ENCODE measurements around the gene CACNA1C.

Gene CACNA1C

DNA sequence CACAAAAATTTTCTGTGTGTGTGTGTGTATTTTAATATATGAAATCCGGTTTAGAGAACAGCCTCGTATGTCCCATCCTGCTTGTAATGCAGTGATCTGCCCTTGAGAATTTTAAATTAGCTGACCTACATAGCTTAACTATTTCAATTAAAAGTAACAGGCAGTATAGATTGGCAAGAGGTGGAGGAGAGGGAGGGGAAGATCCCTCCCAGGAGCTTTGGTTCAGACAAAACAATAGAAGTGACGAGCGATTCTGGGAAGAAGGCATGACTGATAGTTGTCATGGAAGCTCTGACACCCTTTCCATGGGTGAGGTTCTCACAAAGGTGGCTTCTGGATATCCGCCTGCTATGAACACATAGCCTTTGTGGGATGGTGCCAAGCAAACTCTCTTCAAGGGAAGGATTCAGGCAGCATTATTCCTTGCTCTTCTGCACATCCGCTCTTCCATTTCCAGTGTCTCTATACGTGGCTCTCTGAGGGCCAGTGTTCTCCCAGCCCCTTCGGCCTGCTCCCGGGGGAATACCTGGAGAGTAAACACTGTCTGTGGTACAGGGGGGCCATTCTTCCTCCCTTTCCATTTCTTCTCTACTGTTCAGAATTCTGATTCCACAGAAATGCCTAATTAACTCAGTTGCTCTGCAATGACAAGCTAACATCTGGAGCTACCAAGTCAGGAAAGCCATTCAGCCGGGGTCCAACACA is 182.0 kb downstream of the CACNA1C start:
- Histone ChIP-seq H3K27me3 (ENCODE audit: insufficient read depth, poor library complexity, severe bottlenecking) (peaks cover 24% of the 10 kb centered on the region), H3K9me3 (ENCODE audit: severe bottlenecking) (no peaks in the 10 kb centered on the region), H3K36me3 (ENCODE audit: low read depth) (no peaks in the 10 kb centered on the region), H3K4me3 (ENCODE audit: severe bottlenecking) (no peak overlapping the region), H3K4me1 (ENCODE audit: insufficient read depth, poor library complexity, severe bottlenecking) (no peaks in the 10 kb centered on the region), H3K27ac (ENCODE audit: poor library complexity, severe bottlenecking) (no peak overlapping the region)
- DNase-seq (ENCODE audit: low spot score), result no peak
- TF ChIP-seq, protein P1, sequence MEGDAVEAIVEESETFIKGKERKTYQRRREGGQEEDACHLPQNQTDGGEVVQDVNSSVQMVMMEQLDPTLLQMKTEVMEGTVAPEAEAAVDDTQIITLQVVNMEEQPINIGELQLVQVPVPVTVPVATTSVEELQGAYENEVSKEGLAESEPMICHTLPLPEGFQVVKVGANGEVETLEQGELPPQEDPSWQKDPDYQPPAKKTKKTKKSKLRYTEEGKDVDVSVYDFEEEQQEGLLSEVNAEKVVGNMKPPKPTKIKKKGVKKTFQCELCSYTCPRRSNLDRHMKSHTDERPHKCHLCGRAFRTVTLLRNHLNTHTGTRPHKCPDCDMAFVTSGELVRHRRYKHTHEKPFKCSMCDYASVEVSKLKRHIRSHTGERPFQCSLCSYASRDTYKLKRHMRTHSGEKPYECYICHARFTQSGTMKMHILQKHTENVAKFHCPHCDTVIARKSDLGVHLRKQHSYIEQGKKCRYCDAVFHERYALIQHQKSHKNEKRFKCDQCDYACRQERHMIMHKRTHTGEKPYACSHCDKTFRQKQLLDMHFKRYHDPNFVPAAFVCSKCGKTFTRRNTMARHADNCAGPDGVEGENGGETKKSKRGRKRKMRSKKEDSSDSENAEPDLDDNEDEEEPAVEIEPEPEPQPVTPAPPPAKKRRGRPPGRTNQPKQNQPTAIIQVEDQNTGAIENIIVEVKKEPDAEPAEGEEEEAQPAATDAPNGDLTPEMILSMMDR (IDR thresholded peaks at IDR 0.05; ENCODE audit: poor library complexity, severe bottlenecking), result no peak
- ATAC-seq (ENCODE audit: low read depth), result no peak

DNA sequence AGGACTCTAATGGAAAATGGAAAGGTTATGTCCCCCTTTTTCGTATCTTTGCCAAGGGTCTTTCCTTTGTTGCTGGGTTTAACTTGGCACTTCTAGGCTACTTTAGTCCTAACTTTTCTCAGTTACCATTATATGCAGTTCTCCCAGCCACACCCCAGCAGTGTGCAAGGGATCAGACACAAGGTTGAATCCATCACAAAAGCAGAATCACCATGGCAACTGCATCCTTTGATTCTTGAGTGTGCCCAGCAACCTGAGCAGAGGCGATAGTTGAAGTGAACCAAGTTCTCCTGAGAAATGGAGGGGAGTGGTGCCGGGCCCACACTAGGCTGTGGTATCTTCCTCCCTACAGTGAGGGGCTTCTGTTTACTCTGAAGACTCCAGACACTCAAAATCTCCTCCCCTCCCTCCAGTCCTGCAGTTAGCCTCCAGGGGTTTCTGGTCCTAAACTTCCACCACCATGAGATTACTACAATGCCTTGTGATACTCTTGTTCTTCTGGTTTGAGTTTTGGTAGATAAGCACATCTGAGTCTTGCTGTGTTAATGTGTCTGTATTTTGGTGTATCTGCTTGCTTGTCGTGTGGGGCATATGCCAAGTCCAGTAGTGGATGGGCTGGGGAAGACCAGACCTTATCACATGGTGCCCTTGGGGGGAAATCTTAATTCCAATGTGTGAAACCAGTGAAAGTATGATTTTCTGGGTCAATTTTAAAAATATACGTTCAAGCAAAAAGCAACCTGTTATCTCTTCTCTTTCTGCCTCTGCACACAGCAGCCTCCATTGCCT is 183.9 kb downstream of the CACNA1C start:
- H3K36me3 ChIP-seq (ENCODE audit: low read depth), result no peaks in the 10 kb centered on the region
- ATAC-seq (ENCODE audit: low read depth) (no peak), DNase-seq (ENCODE audit: low spot score) (no peak)
- TF ChIP-seq, protein P1 (IDR thresholded peaks at IDR 0.05; ENCODE audit: poor library complexity, severe bottlenecking), result no peak
- H3K27me3 ChIP-seq (ENCODE audit: insufficient read depth, poor library complexity, severe bottlenecking), result peaks cover 14% of the 10 kb centered on the region
- H3K9me3 ChIP-seq (ENCODE audit: severe bottlenecking), result no peaks in the 10 kb centered on the region
- H3K27ac ChIP-seq (ENCODE audit: poor library complexity, severe bottlenecking), result no peak overlapping the region
- no peak overlapping the region for H3K4me3 ChIP-seq (ENCODE audit: severe bottlenecking)
- no peaks in the 10 kb centered on the region for H3K4me1 ChIP-seq (ENCODE audit: insufficient read depth, poor library complexity, severe bottlenecking)

DNA sequence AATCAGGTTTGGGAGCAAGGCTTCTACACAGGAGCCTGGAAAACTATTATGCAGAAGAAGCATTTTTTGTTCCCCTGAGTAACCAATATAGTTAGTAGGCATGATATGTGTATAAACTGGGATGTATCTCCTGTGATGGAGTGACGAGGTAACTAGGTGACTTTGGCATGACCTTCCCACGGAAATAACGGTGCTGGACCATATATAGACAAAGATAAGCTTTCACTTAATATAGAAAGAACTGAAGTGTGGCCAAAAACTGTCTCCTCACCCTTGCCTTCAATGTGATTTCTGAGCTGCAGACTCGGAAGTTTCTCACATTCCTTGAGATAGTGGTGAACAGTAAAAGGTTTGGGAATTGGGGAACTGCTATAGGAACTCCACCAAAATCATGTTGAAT is 185.3 kb downstream of the CACNA1C start:
- H3K27ac ChIP-seq (ENCODE audit: poor library complexity, severe bottlenecking), result no peak overlapping the region
- TF ChIP-seq, protein P1 (IDR thresholded peaks at IDR 0.05; ENCODE audit: poor library complexity, severe bottlenecking), result no peak
- H3K27me3 ChIP-seq (ENCODE audit: insufficient read depth, poor library complexity, severe bottlenecking), result peaks cover 8% of the 10 kb centered on the region
- DNase-seq (ENCODE audit: low spot score) (no peak), ATAC-seq (ENCODE audit: low read depth) (no peak)
- no peaks in the 10 kb centered on the region for H3K9me3 ChIP-seq (ENCODE audit: severe bottlenecking)
- no peaks in the 10 kb centered on the region for H3K36me3 ChIP-seq (ENCODE audit: low read depth)
- H3K4me1 ChIP-seq (ENCODE audit: insufficient read depth, poor library complexity, severe bottlenecking), result no peaks in the 10 kb centered on the region
- no peak overlapping the region for H3K4me3 ChIP-seq (ENCODE audit: severe bottlenecking)

DNA sequence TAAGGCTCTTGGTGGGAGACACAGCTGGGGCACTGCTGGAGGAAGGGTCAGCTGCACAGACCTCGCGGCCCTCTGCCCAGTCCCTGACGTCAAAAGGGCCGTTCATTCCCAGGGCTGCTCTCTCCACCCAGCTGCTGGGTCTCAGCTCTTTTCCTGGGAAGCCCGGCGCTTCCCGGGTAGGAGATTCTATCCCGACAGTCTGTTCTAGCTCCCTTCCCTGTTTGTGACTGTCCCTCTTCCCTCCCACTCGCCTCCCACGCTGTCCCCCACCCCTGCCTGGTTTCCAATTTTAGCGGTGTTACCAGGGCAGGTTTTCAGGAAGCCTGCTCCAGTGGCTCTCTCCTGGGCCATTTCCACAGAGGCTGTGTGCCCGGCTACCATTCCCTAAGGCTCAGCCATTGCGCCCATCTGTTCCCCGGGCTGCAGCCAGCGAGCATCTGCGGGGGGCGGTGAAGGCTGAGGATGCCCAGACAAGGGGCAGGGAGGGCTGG is 186.6 kb downstream of the CACNA1C start:
- DNase-seq (ENCODE audit: low spot score) (no peak), ATAC-seq (ENCODE audit: low read depth) (no peak)
- H3K27ac ChIP-seq (ENCODE audit: poor library complexity, severe bottlenecking), result no peak overlapping the region
- H3K4me3 ChIP-seq (ENCODE audit: severe bottlenecking), result no peak overlapping the region
- H3K36me3 ChIP-seq (ENCODE audit: low read depth), result no peaks in the 10 kb centered on the region
- peaks cover 8% of the 10 kb centered on the region for H3K27me3 ChIP-seq (ENCODE audit: insufficient read depth, poor library complexity, severe bottlenecking)
- H3K4me1 ChIP-seq (ENCODE audit: insufficient read depth, poor library complexity, severe bottlenecking), result no peaks in the 10 kb centered on the region
- TF ChIP-seq, protein P1 (IDR thresholded peaks at IDR 0.05; ENCODE audit: poor library complexity, severe bottlenecking), result no peak
- no peaks in the 10 kb centered on the region for H3K9me3 ChIP-seq (ENCODE audit: severe bottlenecking)

Data from RWPE2 (cell line).